ENCODE results near the gene ENTPD5. TPM values are rescaled to one million over a fixed set of nuclear protein-coding genes. Genes with fewer than 3 reads are reported as not detected.
"Not testable (repeated sequence)": the region's sequence is repeated elsewhere in the genome, so short reads cannot be mapped to it uniquely, and the experiment has no call there.

Gene ENTPD5
- polyA plus RNA-seq, 5 donors = 13.7 to 18.2 (median 15.4) TPM

GRCh38 chr14:74014299-74014698, 4.8 kb downstream of the ENTPD5 start:
- no peak for DNase-seq

- no peak for DNase-seq
Measured at GRCh38 chr14:74008843-74009499, 10.1 kb downstream of the ENTPD5 start.

GRCh38 chr14:74005664-74006063, 13.4 kb downstream of the ENTPD5 start:
- not testable (repeated sequence) for DNase-seq

GRCh38 chr14:73998726-73999125, 20.4 kb downstream of the ENTPD5 start:
- DNase-seq = no peak

- DNase-seq = no peak
Measured at GRCh38 chr14:73997944-73998447, 21.1 kb downstream of the ENTPD5 start.

GRCh38 chr14:73997108-73997943, 21.8 kb downstream of the ENTPD5 start:
- DNase-seq = no peak

GRCh38 chr14:73996731-73997107, 22.4 kb downstream of the ENTPD5 start:
- no peak for DNase-seq

GRCh38 chr14:73995977-73996378, 23.1 kb downstream of the ENTPD5 start:
- DNase-seq = no peak

- DNase-seq = not testable (repeated sequence)
Measured at GRCh38 chr14:73994926-73995325, 24.2 kb downstream of the ENTPD5 start.

- DNase-seq = no peak
Measured at GRCh38 chr14:73991092-73991491, 28.0 kb downstream of the ENTPD5 start.

GRCh38 chr14:73988656-73989055, 30.4 kb downstream of the ENTPD5 start:
- DNase-seq = not testable (repeated sequence)

- no peak for DNase-seq
Measured at GRCh38 chr14:73988065-73988464, 31.0 kb downstream of the ENTPD5 start.

GRCh38 chr14:73977896-73978295, 41.2 kb downstream of the ENTPD5 start:
- no peak for DNase-seq

- no peak for DNase-seq
Measured at GRCh38 chr14:73976125-73976524, 43.0 kb downstream of the ENTPD5 start.

- no peak for DNase-seq
Measured at GRCh38 chr14:73973497-73973896, 45.6 kb downstream of the ENTPD5 start.

- no peak for DNase-seq
Measured at GRCh38 chr14:73968885-73969284, 50.2 kb downstream of the ENTPD5 start.

- no peak for DNase-seq
Measured at GRCh38 chr14:73965216-73965615, 53.9 kb downstream of the ENTPD5 start.

- DNase-seq = no peak
Measured at GRCh38 chr14:73961192-73961591, 57.9 kb downstream of the ENTPD5 start.

- no peak for DNase-seq
Measured at GRCh38 chr14:73958591-73958990, 60.5 kb downstream of the ENTPD5 start.

- no peak for DNase-seq
Measured at GRCh38 chr14:73955674-73956073, 63.4 kb downstream of the ENTPD5 start.

GRCh38 chr14:73953731-73954130, 65.4 kb downstream of the ENTPD5 start:
- no peak for DNase-seq

GRCh38 chr14:73949752-73950734, 69.0 kb downstream of the ENTPD5 start, which contains the start of the genes COQ6 and FAM161B:
TSS of gene COQ6 (plus strand) at chr14:73950302. CDS start at chr14:73950333, 31 bp downstream.
TSS of gene FAM161B (minus strand) at chr14:73950094. CDS start at chr14:73950026, 68 bp downstream.
- peak; percentile 96 to 97 for DNase-seq

Data from right lung (tissue), 5 donors.